Amniotic stem cell (primary cell): Measurements from ENCODE around the gene PTPRF.

Experiments
- DNase-seq: peaks from one replicate; lab custom pipeline; 2025; lab: John Stamatoyannopoulos, UW

The PTPRF gene

DNA sequence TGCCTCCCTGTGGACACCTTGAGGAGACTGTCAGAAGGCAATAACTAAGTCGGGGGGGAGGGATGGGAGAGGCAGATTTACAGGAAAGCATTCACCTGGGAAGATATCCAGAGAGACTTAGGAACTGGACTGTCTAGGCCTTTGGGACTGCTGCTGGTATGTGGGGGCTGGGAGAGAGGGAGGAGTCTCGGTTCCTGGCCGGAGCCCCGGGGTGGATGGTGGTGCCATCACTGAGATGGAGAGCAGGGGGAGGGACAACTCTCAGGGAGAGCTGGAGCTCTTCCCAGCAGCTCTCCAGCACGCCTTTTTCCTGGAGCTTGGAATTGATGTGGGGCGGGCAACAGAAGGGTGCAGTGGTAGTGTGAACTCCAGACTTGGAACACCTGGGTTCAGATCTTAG, 22.1 kb downstream of the PTPRF start:
- no peak for DNase-seq

DNA sequence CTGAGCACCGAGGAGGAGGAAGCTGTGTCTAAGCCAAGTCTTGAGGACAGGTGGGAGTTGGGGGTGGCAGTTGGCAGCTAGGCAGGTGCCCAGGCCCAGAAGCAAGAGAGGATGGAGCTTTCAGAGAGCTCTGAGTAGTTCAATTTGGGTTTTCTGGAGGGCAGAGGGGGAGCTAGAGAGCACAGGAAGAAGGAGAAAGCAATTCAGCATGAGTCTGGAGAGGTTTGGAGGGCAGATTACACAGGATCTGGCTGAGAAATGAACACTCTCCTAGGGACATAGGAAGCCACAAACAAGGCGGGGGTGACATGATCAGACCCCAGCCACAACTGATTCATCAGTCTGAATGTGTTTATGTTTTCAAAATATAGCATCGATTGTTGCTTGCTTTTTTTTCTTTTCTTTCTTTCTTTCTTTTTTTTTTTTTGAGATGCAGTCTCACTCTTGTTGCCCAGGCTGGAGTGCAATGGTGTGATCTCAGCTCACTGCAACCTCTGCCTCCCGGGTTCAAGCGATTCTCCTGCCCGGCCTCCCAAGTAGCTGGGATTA, 23.8 kb downstream of the PTPRF start:
- DNase-seq: no peak

DNA sequence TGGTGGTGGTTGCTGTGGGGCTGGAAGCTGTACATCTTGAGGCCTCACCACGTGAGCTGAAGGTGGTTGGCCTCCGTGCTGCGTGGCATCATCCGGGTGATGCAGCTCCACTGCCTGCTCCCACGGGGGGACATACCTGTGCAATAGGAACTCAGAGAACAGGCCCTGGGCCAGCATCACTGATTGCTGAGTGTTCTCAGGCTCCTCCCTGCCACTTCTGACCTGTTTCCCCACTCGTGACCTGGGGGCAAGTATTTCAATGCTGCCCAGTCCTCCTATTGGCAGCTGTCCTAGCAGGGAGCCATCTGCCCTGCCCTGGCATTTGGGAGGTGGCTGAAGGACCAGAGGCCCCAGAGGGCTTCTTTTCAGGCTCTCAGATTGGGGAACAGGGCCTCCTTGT, 26.1 kb downstream of the PTPRF start:
- DNase-seq: no peak

DNA sequence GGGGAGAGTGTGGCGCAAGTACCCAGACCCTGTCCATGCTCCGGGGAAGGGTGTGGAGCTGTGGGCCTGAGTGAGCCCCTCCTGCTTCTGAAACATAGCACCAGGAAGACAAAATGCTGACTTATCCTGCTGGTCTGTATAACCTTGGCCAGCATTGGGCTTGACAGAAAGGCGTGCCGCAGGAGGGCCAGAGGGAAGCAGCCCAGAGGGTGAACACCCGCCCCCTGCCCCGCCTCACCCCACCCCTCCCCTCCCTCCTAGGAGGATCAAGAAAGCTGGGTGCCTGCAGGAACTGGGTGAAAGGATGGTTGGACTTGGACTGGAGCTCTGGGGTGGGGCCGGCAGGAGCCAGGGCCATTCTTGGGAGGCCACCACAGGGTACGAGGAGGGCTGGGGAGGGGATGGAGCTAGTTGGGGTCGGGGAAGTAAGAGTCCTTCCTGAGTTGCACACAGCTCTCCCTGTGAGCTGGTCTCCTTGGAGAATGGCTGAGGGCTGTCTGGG, 27.1 kb downstream of the PTPRF start:
- no peak for DNase-seq

DNA sequence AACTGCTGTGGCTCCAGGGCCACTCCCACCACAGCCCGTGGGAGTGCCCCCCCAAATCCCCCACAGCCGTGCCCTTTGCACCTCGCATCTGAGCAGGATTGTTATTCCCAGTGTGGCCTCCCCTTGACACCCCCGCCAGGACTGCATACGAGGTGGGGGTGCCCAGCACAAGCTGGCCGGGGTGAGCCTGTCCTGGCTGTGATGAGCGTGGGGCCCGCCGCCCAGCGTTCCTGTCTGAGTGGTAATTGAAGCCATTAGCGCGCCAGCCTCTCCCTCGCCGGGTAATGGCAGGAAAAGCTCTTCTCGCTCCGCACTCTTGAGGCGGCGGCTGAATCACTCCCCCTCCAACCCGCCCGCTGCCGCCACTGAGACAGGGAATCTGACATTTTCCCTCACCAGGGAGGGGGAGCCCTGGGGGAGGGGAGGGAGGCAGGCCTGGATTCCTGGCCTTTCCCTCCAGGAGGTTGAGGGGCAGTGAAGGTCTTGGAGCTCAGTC, 27.7 kb downstream of the PTPRF start:
- DNase-seq: no peak

DNA sequence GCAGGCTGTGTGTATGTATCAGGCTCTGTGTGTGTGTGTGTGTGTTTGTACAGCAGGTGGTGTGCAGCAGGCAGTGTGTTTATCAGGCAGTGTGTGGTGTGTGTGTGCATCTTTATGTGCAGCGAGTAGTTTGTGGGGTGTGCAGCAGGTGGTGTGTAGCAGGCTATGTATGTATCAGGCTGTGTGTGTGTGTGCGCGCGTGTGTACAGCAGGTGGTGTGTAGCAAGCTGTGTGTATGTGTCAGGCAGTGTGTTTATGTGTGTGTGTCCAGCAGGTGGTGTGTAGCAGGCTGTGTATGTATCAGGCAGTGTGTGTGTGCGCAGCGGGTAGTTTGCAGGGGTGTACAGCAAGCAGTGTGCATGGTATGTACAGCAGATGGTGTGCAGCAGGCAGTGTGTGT, 29.0 kb downstream of the PTPRF start:
- DNase-seq: no peak

DNA sequence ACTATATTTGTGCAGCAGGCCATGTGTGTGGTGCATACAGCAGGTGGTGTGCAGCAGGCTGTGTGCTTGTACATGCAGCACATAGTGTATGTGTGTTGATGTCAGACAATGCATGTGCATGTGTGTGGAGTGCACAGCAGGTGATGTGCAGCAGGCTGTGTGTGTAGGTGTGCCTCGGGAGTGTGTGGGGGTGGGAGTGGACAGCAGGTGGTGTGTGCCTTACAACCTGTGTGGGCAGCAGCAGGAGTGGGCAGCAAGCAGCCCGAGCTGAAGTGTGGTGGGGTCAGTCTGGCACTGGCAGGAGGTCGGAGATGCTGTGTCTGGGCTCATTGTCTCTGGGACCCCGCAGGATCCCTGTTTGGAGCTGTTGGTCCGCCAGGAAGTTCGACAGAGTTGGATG, 29.6 kb downstream of the PTPRF start:
- no peak for DNase-seq

DNA sequence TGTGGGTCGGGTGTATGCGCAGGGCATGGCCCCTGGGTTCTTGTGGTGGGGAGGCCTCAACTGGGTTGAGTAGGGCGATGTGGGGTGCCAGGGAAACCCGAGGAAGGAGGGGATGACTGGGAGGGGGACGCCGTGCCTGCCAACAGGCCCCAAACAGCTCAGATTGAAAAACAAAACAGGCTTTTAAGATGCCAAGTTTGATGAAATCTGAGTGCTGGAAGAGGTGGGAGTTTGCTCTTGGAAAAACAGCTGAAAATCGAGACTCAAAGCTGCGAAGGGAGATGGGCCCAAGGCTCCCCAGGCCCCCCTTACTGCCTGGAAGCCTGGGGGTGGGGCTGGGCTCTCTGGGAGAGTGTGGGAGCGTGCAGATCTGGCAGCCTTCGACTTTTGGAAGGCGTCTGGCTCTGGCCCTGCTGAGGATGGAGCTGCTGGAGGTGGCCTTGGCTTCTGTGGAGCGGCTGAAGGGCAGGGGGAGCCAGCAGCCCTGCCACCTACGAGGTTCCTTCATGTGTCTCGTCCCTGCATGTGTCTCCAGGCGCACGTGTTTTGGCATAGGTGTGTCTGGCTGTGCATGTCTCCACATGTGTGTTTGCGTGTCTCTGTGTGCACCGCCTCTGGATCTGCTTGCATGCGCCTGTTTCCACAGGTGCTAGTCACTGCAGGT, 33.3 kb downstream of the PTPRF start:
- no peak for DNase-seq

DNA sequence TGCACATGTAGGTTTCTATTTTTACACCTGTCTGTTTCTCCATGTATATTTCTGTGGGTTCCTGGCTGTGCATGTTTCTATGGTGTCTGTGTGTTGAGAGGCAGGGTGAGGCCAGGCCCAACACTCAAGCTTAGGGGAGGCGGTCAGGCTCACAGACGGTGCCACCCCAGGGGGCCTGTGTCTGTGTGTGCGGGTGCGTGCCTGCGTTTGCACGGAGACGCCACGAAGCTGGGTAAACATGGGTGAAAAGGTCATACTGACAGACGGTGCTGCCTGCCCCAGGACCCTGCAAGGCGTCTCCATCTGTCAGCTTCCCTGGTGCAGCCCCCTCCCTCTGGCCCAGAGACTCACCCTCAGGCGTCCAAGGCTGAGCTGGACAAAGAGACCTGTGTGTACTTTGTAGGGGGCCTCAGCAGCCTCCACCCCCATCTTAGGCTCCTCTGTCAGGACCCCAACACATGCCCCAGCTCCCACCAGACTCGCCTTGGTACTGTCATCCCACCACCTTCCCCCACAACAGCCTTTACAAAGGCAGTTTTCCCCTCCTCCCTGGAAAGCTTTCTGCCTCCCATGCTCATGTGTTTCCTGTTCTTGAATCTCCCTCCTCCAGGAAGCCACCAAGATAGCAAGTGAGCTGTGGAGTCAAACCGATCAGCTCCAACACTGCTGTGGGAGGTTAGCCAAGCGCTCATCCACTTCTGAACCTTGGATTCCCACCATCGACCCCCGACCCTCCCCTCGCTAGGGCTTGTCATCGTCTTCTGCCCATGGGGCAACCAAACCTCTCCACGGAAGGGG, 34.1 kb downstream of the PTPRF start:
- DNase-seq: no peak

DNA sequence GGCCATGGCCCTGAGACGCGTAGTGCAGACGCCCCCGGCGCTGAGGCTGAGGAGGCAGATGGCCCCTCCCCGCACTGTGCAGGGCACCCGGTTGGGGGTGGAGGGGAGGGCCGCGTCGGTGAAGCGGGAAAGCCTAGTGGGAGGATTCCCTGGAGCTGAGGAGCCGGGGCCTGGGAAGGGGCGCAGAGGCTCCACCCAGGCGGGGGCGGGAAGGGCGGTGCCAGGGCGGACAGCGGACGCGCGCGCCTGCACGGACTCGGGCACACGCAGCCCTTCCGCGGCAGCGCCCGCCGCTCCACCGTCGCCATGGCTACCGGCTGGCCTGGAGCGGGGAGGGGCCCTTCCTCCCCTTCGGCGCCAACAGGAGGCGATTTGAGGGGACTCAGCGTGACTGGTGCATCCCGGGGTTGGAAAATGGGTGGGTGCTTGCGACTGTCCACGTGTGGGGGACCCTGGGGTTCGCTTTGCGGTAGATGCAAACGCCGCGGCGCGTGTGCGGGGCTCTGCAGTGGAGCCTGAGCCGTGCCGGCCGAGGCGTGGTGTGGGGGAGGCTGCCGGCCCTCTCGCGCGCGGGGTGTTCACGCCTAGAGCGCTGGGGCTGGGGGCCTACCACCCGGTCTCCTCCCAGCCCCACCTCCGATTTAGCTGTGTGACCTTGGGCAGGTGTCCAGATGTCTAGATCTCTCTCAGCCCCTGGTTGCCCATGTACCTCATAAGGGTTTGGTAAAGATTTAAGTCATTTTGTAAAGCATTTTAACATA, 35.1 kb downstream of the PTPRF start:
- DNase-seq: no peak

DNA sequence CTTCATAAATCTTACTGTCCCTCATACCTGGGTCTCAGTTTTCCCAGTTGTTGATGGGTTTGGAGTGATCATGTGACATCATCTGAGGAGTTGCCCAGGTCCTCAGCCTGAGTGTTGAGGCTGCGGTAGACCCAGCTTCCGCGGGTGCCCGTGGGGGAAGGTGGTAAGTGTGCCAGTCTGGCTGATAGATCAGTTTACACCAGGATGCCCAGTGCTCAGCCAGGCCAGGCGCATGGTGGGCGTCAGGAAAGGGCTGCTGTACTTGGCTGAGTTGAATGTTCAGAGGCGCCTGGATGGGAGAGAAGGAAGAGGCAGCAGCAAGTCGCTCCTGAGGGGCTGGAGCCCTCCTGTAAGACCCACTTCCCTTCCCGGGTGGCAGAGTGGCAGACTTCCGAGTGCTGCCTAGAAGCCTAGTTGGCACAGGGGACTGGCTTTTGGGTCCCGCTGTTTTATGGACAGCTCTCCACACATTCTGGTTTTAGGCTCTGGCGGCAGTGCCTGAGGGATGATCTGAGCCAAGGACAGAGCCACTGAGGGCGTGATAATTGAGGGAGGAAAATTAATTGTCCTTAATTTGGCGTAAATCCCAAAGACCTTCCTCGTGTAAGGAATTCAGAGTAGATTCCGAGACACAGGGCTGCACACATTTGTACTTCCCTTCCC, 35.8 kb downstream of the PTPRF start:
- no peak for DNase-seq

DNA sequence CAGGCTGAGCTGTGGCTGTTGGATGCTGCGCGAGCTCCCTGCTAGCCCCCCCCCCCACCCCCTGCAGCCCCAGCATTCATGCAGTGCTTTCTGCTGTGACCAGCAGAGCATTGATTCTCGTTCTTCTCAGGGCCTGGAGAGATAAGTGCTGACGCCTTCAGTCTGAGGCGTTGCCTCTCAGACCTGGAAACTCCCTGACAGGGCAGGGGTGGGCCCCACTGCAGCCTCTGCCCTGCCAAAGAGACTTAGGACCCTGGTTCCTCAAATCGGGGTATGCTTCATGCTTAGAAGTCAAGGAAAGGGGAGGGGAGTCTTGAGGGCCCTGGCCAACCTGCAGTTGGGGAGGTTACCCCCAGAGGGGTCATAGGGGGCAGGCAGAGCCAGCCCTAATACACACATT, 38.5 kb downstream of the PTPRF start:
- DNase-seq: no peak

DNA sequence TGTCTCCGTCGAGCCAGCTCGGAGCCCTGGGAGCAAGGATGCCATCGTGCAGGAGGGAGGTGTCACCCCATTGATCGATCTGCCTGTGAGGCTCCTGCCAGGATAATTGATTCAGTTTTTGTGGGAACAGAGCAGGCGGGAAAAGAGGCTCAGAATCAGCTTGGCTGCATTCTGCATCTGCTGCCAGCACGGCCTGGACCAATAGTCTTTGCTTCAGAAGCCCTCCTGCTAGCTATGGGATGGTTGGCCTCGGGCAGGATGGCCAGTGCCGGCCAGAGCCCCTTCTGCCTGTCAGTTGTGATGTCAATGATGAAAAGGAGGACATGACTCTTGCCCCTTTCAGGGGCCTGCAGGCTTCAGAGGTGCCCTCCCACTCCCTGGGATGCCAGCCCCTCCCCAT, 39.6 kb downstream of the PTPRF start:
- no peak for DNase-seq

DNA sequence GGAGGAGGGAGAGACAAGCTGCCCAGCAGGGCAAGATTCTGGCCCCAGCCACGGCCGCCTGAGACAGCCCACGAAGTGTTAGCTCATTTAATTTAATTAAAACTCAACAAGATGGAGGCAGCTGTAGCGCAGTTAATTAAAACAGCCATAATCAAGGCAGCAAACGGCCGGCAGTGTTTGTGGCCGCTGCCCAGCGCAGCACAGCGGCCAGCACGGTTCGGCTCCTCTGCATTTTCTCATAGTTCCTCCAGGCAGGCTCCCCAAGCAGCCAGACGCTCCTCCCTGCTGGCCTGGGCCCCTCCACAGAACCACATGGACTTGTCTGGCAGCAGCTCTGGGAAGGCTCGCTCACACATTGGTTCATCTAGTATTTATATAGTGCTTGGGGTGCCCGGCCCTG, 40.0 kb downstream of the PTPRF start:
- no peak for DNase-seq

DNA sequence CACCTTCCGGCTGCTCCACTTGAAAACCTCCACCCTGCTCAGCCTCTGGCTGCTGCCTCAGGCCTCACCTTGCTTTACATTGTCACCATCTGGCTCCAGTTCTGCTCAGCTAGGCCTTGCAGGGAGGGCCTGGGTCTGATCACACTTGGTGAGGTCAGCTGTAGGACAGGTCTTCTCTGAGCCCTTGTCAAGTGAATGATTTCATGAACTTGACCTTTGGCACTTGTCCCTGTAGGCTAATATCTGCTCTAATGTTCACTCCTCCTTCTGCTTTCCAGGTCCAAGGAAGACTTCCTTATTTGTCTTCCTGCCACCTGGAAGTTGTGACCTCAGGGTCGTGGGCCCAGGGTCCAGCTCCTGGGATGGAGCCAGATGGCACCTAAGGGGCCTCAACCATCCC, 41.4 kb downstream of the PTPRF start:
- DNase-seq: no peak

DNA sequence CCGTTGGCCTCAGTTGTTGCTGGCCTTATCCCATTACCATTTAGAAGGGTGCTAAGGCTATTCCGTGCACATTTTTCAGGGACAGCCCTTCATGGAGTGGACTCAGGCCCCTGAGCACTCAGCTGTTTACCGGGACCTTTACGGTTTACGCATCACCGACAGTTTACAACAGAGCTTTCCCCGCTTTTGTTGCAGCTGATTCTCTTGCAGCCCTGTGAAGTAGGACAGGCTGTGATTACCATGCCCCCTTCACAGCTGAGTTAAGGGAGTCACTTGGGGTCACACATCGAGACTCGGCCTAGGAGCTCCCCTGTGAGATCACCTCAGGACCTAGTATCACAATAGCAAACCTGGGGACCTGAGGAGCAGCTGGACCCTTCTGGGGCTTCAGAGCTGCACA, 41.9 kb downstream of the PTPRF start:
- DNase-seq: no peak

DNA sequence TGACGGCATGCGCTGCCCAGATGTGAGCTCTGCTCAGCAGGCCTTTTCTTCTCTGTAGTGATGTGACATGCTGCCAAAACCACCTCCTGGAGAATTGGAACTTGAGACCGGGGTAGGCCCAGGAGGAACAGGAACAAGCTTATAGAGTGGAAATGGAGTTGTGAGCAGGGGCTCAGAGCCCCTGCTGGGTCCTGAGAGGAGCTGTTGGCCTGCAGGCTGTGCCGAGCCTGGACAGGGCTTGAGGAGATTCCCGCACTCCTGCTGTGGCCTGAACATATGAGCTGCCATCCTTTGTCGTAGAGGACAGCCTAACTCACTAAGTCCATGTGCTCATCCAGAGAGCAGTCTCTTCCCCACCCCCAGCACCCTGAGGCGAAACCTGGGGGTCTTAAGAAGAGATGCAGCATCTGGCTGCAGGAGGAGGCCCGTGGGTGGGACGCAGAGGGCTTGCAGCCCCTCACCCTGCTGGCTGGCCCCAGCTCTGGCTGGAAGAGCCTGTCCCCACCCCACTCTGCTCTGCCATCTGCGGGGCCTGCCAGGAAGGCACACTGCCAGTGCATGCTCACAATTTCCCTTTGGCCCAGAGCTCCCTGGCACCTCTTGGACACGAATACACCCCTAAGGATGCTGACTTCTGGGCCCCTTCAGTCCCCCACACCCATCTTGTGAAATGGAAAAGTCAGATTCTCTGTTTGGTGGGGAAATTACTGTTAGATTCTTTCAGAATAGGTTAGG, 42.5 kb downstream of the PTPRF start:
- no peak for DNase-seq

DNA sequence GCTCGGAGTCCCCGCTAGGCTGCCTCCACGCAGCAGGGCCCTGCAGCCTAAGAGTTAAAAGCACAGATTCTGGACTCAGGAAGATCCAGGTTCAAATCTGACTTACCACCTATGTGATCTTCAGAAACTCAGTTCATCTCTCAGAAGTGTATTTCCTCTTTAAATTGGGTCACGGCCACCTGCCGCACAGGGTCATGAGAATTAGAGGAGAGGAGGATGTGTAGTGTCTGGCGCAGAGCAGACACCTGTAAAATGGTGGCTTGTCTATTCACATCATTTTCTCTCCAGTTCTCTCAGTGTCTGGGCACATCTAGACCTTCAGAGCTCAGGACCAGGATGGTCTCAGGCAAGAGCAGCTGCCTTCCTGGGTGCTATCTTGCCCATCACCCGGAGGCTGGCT, 45.8 kb downstream of the PTPRF start:
- DNase-seq: no peak

DNA sequence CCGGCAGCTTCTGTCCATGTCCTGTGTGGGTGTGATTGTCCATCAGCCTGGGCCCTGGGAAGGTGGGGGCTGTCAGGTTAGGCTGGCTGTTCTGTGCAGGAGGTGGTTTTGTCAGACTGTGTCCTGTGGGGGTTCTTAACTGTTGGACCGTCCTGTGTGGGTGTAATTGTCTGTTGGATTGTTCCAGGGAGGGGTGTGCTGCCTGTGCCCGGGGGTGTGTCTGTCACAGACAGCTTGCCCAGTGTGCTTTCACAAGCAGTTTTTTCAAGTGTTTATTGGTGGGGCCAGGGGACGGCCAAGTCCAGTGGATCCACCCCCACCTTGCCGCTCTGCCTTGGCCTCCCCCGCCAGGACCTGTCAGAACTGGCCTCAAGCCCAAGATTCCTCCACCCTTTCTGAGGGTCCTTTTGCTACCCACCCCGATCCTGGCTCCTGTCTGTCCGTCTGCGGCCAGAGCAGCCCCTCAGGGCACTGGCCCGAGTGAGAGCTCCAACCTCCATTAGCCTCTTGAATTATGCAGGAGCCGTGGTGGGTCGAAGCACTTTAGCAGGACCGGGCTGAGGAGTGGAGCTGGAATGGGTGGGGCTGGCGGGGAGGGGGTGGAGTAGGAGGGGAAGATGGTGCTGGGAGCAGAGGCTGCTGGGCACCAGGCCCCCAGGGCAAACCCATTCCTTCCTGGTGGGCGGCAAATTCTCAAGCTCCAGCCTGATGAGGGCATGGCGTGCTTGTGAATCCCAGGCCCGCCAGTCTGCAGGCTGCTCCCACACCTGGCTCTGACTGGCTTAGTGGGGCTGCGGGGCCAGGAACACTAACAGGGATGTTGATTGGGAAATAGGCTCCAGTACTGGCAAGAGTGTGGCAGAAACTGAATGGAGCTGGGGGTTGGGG, 47.2 kb downstream of the PTPRF start:
- DNase-seq: no peak

DNA sequence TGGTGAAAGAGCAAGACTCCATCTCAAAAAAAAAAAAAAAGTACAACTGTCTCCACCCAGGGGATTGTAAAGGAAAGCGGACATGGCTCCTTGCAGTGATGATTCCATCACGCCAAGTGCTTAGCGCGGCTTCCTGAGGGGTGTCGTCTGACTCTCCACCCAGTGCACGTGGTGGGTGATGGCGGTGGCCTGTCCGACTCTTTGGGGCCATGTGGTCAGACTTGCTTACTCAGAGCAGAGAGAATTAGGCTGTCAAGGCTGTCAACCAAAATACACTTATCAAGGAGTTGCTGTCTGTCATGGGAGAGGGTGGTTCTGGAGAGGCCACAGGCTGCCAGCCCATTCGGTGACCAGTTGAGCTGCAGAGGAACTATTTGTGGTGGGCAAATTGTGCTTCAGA, 49.4 kb downstream of the PTPRF start:
- DNase-seq: no peak
